H1 (cell line): ENCODE data around the gene LDLRAD4. TPM values are rescaled to one million over a fixed set of nuclear protein-coding genes. Genes with fewer than 3 reads are reported as not detected.

ENCODE experiments used
- CTCF ChIA-PET: fragments of 300-600 bp; sonication (Branson Sonifier 250); formaldehyde crosslinking; loops from one replicate; lab custom pipeline; 2021; ENCODE audit not compliant: partially characterized antibody; lab: Charles Lee
- POLR2A ChIA-PET: fragments of 300-600 bp; sonication (Branson Sonifier 250); formaldehyde crosslinking; loops from one replicate; lab custom pipeline; 2021; ENCODE audit warnings: inconsistent platforms; ENCODE audit not compliant: partially characterized antibody; lab: Charles Lee
- DNase-seq, 2 experiments: peaks; one replicate each; pipeline versions ENCODE4 v3.0.0 to v3.0.0-alpha.2; 2010 to 2022; ENCODE audit warnings: low spot score in 2 of 2, low read depth in 1 of 2, mixed read lengths in 1 of 2
- FAIRE-seq: peaks from 2 replicates; lab custom pipeline; 2011; peaks lifted over from hg19 to GRCh38; lab: Jason Lieb, UNC
- H2AFZ ChIP-seq: 2 replicates; pipeline ENCODE4 v1.8.1; 2012; ENCODE audit warnings: low read length, inconsistent platforms
- H2AK5ac ChIP-seq: 2 replicates; pipeline ENCODE4 v1.6.1; 2013; ENCODE audit warnings: low read depth, low read length
- H2BK120ac ChIP-seq: replicated peaks from 2 replicates; pipeline ENCODE3; 2013; ENCODE audit warnings: low read depth, low read length, inconsistent platforms
- H2BK12ac ChIP-seq: 2 replicates; pipeline ENCODE4 v1.6.1; 2013; ENCODE audit warnings: low read depth, low read length
- H2BK15ac ChIP-seq: 2 replicates; pipeline ENCODE4 v1.6.1; 2013; ENCODE audit warnings: low read length
- H2BK20ac ChIP-seq: 2 replicates; pipeline ENCODE4 v1.6.1; 2013; ENCODE audit warnings: low read length
- H2BK5ac ChIP-seq: 2 replicates; pipeline ENCODE4 v1.6.1; 2013; ENCODE audit warnings: low read depth, low read length
- H3K14ac ChIP-seq: 2 replicates; pipeline ENCODE4 v1.6.1; 2013; ENCODE audit warnings: inconsistent platforms; ENCODE audit not compliant: insufficient read length
- H3K18ac ChIP-seq: 2 replicates; pipeline ENCODE4 v1.6.1; 2013; ENCODE audit warnings: low read length; ENCODE audit errors: extremely low read depth
- H3K23ac ChIP-seq: 2 replicates; pipeline ENCODE4 v1.6.1; 2013; ENCODE audit warnings: inconsistent platforms; ENCODE audit not compliant: insufficient read length
- H3K23me2 ChIP-seq: 2 replicates; pipeline ENCODE4 v1.6.1; 2013; ENCODE audit warnings: low read depth, low read length
- H3K27ac ChIP-seq: 2 replicates; pipeline ENCODE4 v1.6.1; 2011; ENCODE audit warnings: low read depth, low read length, inconsistent platforms
- H3K27me3 ChIP-seq, 4 experiments: replicated peaks in 1 of 4; 1 replicate in 1 of 4; 2 replicates in 3 of 4; pipeline versions ENCODE4 v1.6.1 to v1.8.1; 2011 to 2013; ENCODE audit warnings: low read length in 3 of 4, mild to moderate bottlenecking in 3 of 4, inconsistent platforms in 2 of 4, mixed read lengths in 2 of 4, moderate library complexity in 1 of 4; ENCODE audit not compliant: control insufficient read depth in 3 of 4, insufficient read depth in 3 of 4; ENCODE audit errors: extremely low read depth in 1 of 4
- H3K36me3 ChIP-seq, 4 experiments: 2 replicates each; pipeline versions ENCODE4 v1.6.1 to v1.8.1; 2011 to 2013; ENCODE audit warnings: mild to moderate bottlenecking in 4 of 4, low read length in 3 of 4, moderate library complexity in 2 of 4, control low read depth in 1 of 4, inconsistent platforms in 1 of 4; ENCODE audit not compliant: insufficient read depth in 4 of 4, control insufficient read depth in 2 of 4
- H3K4ac ChIP-seq: replicated peaks from 2 replicates; pipeline ENCODE3; 2013; ENCODE audit warnings: low read length, low read depth, mixed read lengths, inconsistent platforms; ENCODE audit not compliant: insufficient read length
- H3K4me1 ChIP-seq, 4 experiments: replicated peaks in 1 of 4; 1 replicate in 1 of 4; 2 replicates in 3 of 4; pipeline versions ENCODE4 v1.6.1 to v1.8.1; 2011 to 2013; ENCODE audit warnings: low read length in 3 of 4, inconsistent platforms in 2 of 4, mixed read lengths in 1 of 4; ENCODE audit not compliant: insufficient read depth in 4 of 4, control insufficient read depth in 3 of 4
- H3K4me2 ChIP-seq, 2 experiments: 2 replicates each; pipeline versions ENCODE4 v1.6.1 to v1.8.1; 2011 to 2013; ENCODE audit warnings: low read depth in 2 of 2, low read length in 2 of 2, control low read depth in 1 of 2, inconsistent platforms in 1 of 2, mild to moderate bottlenecking in 1 of 2; ENCODE audit not compliant: insufficient read depth in 1 of 2
- H3K4me3 ChIP-seq, 4 experiments: fragments of 200-600, 300-600 bp in 1 of 4; sonication (generic), shearing (Covaris generic), sonication (Bioruptor Twin) in 1 of 4; 2 replicates each; pipeline versions ENCODE4 v1.5.1 to v1.8.1; 2011 to 2016; ENCODE audit warnings: low read length in 4 of 4, low read depth in 3 of 4, control low read depth in 2 of 4, inconsistent platforms in 2 of 4, mild to moderate bottlenecking in 2 of 4, mixed read lengths in 1 of 4, moderate library complexity in 1 of 4; ENCODE audit not compliant: insufficient read depth in 2 of 4; ENCODE audit errors: extremely low read depth in 1 of 4
- H3K56ac ChIP-seq: replicated peaks from 2 replicates; pipeline ENCODE3; 2013; ENCODE audit warnings: low read depth, mild to moderate bottlenecking, mixed read lengths, low read length, inconsistent platforms; ENCODE audit not compliant: insufficient read length
- H3K79me1 ChIP-seq: 2 replicates; pipeline ENCODE4 v1.6.1; 2013; ENCODE audit warnings: low read depth, low read length, control low read depth
- H3K79me2 ChIP-seq, 2 experiments: 2 replicates each; pipeline versions ENCODE4 v1.6.1 to v1.8.1; 2012 to 2013; ENCODE audit warnings: low read length in 2 of 2, mild to moderate bottlenecking in 2 of 2, inconsistent platforms in 1 of 2; ENCODE audit not compliant: insufficient read depth in 2 of 2, control insufficient read depth in 1 of 2
- H3K9ac ChIP-seq, 4 experiments: replicated peaks in 1 of 4; 1 replicate in 1 of 4; 2 replicates in 3 of 4; pipeline versions ENCODE4 v1.6.1 to v1.8.1; 2011 to 2013; ENCODE audit warnings: low read depth in 3 of 4, low read length in 3 of 4, control low read depth in 2 of 4, mild to moderate bottlenecking in 2 of 4, moderate library complexity in 2 of 4, inconsistent platforms in 1 of 4; ENCODE audit errors: extremely low read depth in 1 of 4
- H3K9me3 ChIP-seq, 2 experiments: 2 replicates each; pipeline versions ENCODE4 v1.6.1 to v1.8.1; 2012 to 2013; ENCODE audit warnings: mild to moderate bottlenecking in 2 of 2, moderate library complexity in 2 of 2, control low read depth in 1 of 2, inconsistent platforms in 1 of 2, low read depth in 1 of 2, low read length in 1 of 2, mixed read lengths in 1 of 2; ENCODE audit not compliant: insufficient read depth in 2 of 2
- H4K20me1 ChIP-seq, 2 experiments: replicated peaks in 1 of 2; 2 replicates each; pipeline versions ENCODE3 to v1.8.1; 2011 to 2013; ENCODE audit warnings: inconsistent platforms in 2 of 2, low read length in 2 of 2, mild to moderate bottlenecking in 1 of 2; ENCODE audit not compliant: insufficient read depth in 2 of 2, control insufficient read depth in 1 of 2
- H4K5ac ChIP-seq: 2 replicates; pipeline ENCODE4 v1.6.1; 2013; ENCODE audit warnings: low read length, low read depth, mixed read lengths, inconsistent platforms; ENCODE audit not compliant: insufficient read length
- H4K8ac ChIP-seq: 2 replicates; pipeline ENCODE4 v1.8.0; 2013; ENCODE audit warnings: mild to moderate bottlenecking, moderate library complexity, low read length, inconsistent platforms; ENCODE audit not compliant: insufficient read depth; ENCODE audit errors: extremely low read depth
- H4K91ac ChIP-seq: replicated peaks from 2 replicates; pipeline ENCODE3; 2013; ENCODE audit warnings: low read length, mixed read lengths, inconsistent platforms; ENCODE audit not compliant: insufficient read length
- CTBP2 ChIP-seq: IDR thresholded peaks from 2 replicates; pipeline ENCODE4 v1.7.0; 2011; ENCODE audit warnings: borderline replicate concordance, mild to moderate bottlenecking, moderate library complexity, mixed read lengths, low read length; ENCODE audit not compliant: insufficient read depth, insufficient read length
- JUND ChIP-seq: IDR thresholded peaks from 2 replicates; pipeline ENCODE4 v1.6.1; 2011; ENCODE audit warnings: mild to moderate bottlenecking, improper control_type of control experiment, low read length
- POLR2AphosphoS5 ChIP-seq: IDR thresholded peaks from 2 replicates; pipeline ENCODE4 v1.6.1; 2011; ENCODE audit warnings: low read depth, low read length
- SAP30 ChIP-seq: fragments of 300-600 bp; sonication (generic); IDR thresholded peaks from 2 replicates; pipeline ENCODE4 v1.7.1; 2012; ENCODE audit warnings: low read length, moderate library complexity, mild to moderate bottlenecking, inconsistent platforms; ENCODE audit not compliant: insufficient read depth, insufficient replicate concordance
- WGBS, 2 experiments: shearing (Covaris generic) in 1 of 2; methylation state at CpG; one replicate each; pipeline versions ENCODE4 v1.1.6 to v1.1.7; 2013 to 2015; ENCODE audit warnings: low lambda C conversion rate in 2 of 2, mixed read lengths in 2 of 2, inconsistent platforms in 1 of 2, low coverage in 1 of 2, missing lambda C conversion rate in 1 of 2; ENCODE audit not compliant: insufficient replicate concordance in 2 of 2, insufficient coverage in 1 of 2, insufficient read length in 1 of 2; ENCODE audit errors: extremely low coverage in 1 of 2, missing lambda C conversion rate in 1 of 2; 5-methylcytosine and 5-hydroxymethylcytosine counted together
- polyA plus RNA-seq, 7 experiments: library from polyadenylated mRNA; depleted of rRNA in 3 of 7; stranded (reverse) in 5 of 7; unstranded in 2 of 7; fragments of >200 nt in 5 of 7; fragments of 200-250 nt in 2 of 7; gene quantifications; 1 replicate in 5 of 7; 2 replicates in 1 of 7; 4 replicates in 1 of 7; pipeline versions ENCODE4 v1.2.1 to v1.2.3, GENCODE V29; 2011 to 2013; ENCODE audit warnings: missing spikeins in 2 of 7, mixed read lengths in 2 of 7
- total RNA-seq: library from RNA; stranded (reverse); fragmentation: NEBNext Ultra II Directional; extraction: Animal tissue kit (Norgen Biotek cat#: 25700); gene quantifications from 2 replicates; pipeline ENCODE4 v1.2.1, GENCODE V29; 2021

LDLRAD4 gene
- total and polyA plus RNA-seq, 2 of the 8 experiments (the other 6 are each of a cell fraction or from before 2014, with no cell fraction given), result 0.77 to 1.4 TPM

DNA sequence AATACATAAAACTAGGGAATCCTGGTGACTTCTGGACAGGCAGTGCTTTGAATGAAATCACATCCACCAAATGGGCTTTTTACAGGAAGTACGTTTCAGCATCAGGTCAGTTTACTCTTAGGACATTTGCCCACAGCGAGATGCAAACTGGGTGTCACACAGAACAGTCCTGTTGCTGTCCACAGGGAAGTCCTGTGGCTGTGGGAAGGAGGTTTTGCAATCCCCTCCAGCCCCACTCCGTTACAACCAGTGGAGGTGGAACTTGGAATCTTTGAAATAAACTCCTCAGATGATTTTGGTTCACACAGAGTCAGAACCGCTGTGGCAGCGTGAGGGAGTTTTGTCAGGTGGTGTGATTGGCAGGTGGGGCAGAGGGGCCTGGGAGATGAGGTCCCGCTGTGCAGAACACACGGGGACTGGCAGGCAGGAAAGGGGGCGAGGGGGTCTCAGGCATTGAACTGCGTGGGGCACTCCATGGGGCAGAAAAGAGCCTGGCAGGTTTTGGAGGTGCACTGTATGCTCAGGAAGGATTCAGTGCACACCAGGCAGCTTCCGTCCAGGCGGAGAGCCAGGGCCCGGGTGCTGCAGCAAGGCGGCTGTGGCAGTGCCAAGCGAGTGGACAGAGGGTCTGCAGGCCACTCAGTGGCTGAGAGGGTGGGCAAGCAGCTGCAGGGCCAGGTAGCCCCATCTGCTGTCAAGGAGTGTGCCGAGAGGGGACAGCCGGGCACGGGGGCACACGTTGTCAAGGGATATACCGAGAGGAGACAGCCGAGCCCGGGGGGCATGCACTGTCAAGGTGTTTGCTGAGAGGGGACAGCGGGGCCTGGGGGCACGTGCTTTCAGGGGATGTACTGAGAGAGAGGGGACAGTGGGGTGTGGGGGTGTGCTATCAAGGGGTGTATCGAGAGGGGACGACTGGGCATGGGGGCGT lies 148.7 kb downstream of the LDLRAD4 start:
- H2BK20ac ChIP-seq, result no peak overlapping the region
- no peak overlapping the region for H4K5ac ChIP-seq
- TF ChIP-seq POLR2AphosphoS5 (no peak), SAP30 (no peak), JUND (no peak), CTBP2 (no peak)
- no peaks in the 10 kb centered on the region for H3K79me2 ChIP-seq
- H3K9ac ChIP-seq, result no peak overlapping the region
- FAIRE-seq (no peak), DNase-seq (no peak)
- no peak overlapping the region for H3K23ac ChIP-seq
- no peak overlapping the region for H2BK15ac ChIP-seq
- H4K91ac ChIP-seq, result peak overlapping the region; percentile 19
- H2AK5ac ChIP-seq, result no peak overlapping the region
- H3K4me3 ChIP-seq, result no peak overlapping the region
- WGBS, 2 experiments, result 93% methylated on average over 24 of the region's 26 CpGs; no CpG with 5 or more reads in 1 of the 2 experiments
- no peak overlapping the region for H2AFZ ChIP-seq
- POLR2A ChIA-PET, result no interaction called here
- H3K56ac ChIP-seq, result no peak overlapping the region
- H3K27ac ChIP-seq, result no peak overlapping the region
- H3K27me3 ChIP-seq, result no peaks in the 10 kb centered on the region; a peak in 1 of 7 replicates
- peak overlapping the region; percentile 67 for H2BK120ac ChIP-seq
- no peak overlapping the region for H3K18ac ChIP-seq
- H3K14ac ChIP-seq, result no peak overlapping the region
- H3K23me2 ChIP-seq, result no peaks in the 10 kb centered on the region
- H2BK5ac ChIP-seq, result peak overlapping the region; percentile 71; the same call in 1 of the 2 replicates
- peaks cover 0 to 4% (median under 1%) of the 10 kb centered on the region in 4 experiments; a peak in 2 of 7 replicates for H3K4me1 ChIP-seq
- H3K79me1 ChIP-seq, result no peaks in the 10 kb centered on the region
- H2BK12ac ChIP-seq, result no peak overlapping the region
- no peaks in the 10 kb centered on the region; a peak in 1 of 8 replicates for H3K36me3 ChIP-seq
- H3K4me2 ChIP-seq, result no peak overlapping the region
- no peaks in the 10 kb centered on the region for H4K20me1 ChIP-seq
- no peak overlapping the region for H4K8ac ChIP-seq
- H3K9me3 ChIP-seq, result no peaks in the 10 kb centered on the region
- no peak overlapping the region for H3K4ac ChIP-seq
- CTCF ChIA-PET, result no interaction called here
